DMS153 (cell line): ENCODE results near the gene NRTN.
"Not testable (repeated sequence)": the region's sequence is repeated elsewhere in the genome, so short reads cannot be mapped to it uniquely, and the experiment has no call there.

Experiments used
- DNase-seq: peaks from one replicate; lab custom pipeline; 2025; lab: John Stamatoyannopoulos, UW

NRTN gene

DNA sequence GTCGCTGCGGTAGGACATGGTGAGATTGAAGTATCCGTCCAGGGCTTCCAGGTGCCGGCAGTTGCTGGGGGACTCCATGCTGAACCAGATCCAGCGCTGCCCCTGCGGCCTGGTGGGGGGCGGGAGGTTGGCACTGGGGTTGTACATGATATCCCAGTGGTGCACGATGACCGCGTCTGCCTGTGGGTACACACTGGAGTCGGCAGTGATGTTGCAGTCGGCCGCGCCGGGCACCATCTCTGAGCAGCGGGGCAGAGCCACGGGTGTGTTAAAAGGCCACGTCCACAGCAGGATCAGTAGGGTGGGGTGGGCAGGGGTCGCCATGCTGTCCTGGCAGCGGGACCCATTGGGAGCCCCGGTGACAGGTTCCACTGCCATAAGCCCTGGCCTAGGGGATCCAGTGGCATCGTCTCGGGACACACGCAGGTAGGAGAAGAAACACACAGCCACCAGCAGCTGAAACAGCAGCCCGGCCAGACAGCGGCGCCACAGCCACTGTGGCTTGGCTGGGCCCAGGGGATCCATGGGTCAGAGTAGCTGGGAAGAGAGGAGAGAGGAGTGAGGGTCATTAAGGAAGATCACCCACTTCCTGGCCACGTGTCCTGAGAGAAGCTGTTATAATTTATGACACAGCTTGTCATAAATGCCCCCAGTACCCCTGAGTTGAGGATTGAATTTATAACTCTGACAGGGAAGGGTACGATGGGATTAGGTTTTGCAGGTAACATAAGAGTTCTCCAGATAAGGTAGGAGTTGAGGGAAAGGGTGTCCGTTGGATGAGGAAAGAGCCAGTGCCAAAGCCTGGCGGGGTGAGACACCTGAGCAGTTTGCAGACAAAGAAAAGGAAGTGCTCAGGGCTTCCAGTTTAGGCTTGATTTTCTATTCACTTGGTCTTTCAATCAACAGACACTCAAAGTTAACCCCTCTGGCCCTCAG lies 62.6 kb downstream of the NRTN start:
- DNase-seq: no peak

GRCh38 chr19:5870986-5871394 lies 66.1 kb downstream of the NRTN start:
- DNase-seq: no peak

GRCh38 chr19:5873617-5874199 lies 68.8 kb downstream of the NRTN start:
- no peak for DNase-seq

DNA sequence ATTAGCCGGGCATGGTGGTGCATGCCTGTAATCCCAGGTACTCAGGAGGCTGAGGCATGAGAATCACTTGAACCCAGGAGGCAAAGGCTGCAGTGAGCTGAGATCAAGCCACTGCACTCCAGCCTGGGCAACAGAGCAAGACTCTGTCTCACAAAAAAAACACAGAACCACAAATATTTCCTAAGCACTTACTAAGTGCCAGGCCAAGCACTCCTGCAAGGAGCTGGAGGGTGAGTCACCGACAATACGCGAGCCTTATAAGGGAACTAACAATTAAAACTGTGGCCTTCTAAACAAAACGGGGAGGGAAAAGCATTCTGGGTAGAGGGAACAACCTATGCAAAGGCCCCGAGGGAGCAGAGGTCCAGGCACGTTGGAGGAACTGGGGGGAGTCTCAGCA lies 69.6 kb downstream of the NRTN start:
- not testable (repeated sequence) for DNase-seq

GRCh38 chr19:5877427-5877826 lies 72.6 kb downstream of the NRTN start:
- DNase-seq: no peak

- no peak for DNase-seq
These were observed 73.0 kb downstream of the NRTN start for GRCh38 chr19:5877882-5878281.
